Subcutaneous abdominal adipose tissue (tissue), 5 donors: ENCODE data around the gene EXOSC2.

Experiments
- H3K27ac ChIP-seq: one replicate; pipeline ENCODE4 v1.7.0; 2013; ENCODE audit warnings: low read depth, mild to moderate bottlenecking, inconsistent platforms, low read length, moderate library complexity
- H3K27me3 ChIP-seq, 5 donors: one replicate each; pipeline ENCODE4 v1.7.0; 2013; ENCODE audit warnings: low read length in 5 of 5, inconsistent platforms in 1 of 5; ENCODE audit not compliant: control insufficient read depth in 5 of 5, insufficient read depth in 4 of 5
- H3K36me3 ChIP-seq, 5 donors: one replicate each; pipeline ENCODE4 v1.7.0; 2013; ENCODE audit warnings: low read length in 5 of 5; ENCODE audit not compliant: control insufficient read depth in 5 of 5, insufficient read depth in 5 of 5
- H3K4me1 ChIP-seq, 5 donors: one replicate each; pipeline ENCODE4 v1.7.0; 2013; ENCODE audit warnings: low read length in 5 of 5, mild to moderate bottlenecking in 3 of 5, moderate library complexity in 1 of 5; ENCODE audit not compliant: control insufficient read depth in 5 of 5, insufficient read depth in 5 of 5
- H3K4me3 ChIP-seq, 5 donors: one replicate each; pipeline ENCODE4 v1.7.0; 2013; ENCODE audit warnings: low read length in 5 of 5, low read depth in 1 of 5
- H3K9ac ChIP-seq, 5 donors: one replicate each; pipeline ENCODE4 v1.7.0; 2013; ENCODE audit warnings: low read length in 5 of 5, mild to moderate bottlenecking in 4 of 5, moderate library complexity in 3 of 5
- H3K9me3 ChIP-seq, 5 donors: one replicate each; pipeline ENCODE4 v1.7.0; 2013; ENCODE audit warnings: low read length in 5 of 5; ENCODE audit not compliant: control insufficient read depth in 5 of 5
- donor health status: healthy.
- donor health status: healthy.
- donor health status: healthy.
- donor health status: healthy.
- donor health status: healthy.

Gene EXOSC2

DNA sequence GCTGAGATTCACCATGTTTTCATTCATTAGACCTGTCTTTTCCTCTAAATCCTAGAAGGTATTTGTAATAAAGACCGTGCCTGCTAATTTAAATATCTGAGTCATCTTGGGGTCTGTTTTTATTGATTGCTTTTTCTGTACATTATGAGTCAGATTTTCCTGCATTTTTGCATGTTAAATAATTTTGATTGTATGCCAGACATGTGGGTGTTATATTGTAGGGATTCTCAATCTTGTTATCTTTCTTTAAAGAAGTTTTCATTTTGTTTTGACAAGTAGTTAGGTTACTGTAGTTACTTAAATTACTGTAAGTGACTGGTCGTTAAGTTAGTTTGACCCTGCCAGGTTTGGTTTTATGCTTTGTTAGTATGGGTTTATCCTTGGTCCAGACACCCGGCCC, 35.1 kb downstream of the EXOSC2 start:
- Histone ChIP-seq H3K4me1 (peaks cover 0 to 14% (median 11%) of the 10 kb centered on the region in 5 donors), H3K9ac (no peak overlapping the region), H3K4me3 (no peak overlapping the region), H3K27ac (no peak overlapping the region), H3K36me3 (peaks cover 0 to 4% (median 0%) of the 10 kb centered on the region in 5 donors), H3K27me3 (no peaks in the 10 kb centered on the region), H3K9me3 (no peaks in the 10 kb centered on the region)

- Histone ChIP-seq H3K27ac (no peak overlapping the region), H3K9ac (no peak overlapping the region), H3K36me3 (peaks cover 0 to 4% (median 0%) of the 10 kb centered on the region in 5 donors), H3K4me3 (no peak overlapping the region), H3K9me3 (no peaks in the 10 kb centered on the region), H3K4me1 (peaks cover 0 to 15% (median 14%) of the 10 kb centered on the region in 5 donors), H3K27me3 (no peaks in the 10 kb centered on the region)
Observed at GRCh38 chr9:130729145-130729544, 35.6 kb downstream of the EXOSC2 start.

DNA sequence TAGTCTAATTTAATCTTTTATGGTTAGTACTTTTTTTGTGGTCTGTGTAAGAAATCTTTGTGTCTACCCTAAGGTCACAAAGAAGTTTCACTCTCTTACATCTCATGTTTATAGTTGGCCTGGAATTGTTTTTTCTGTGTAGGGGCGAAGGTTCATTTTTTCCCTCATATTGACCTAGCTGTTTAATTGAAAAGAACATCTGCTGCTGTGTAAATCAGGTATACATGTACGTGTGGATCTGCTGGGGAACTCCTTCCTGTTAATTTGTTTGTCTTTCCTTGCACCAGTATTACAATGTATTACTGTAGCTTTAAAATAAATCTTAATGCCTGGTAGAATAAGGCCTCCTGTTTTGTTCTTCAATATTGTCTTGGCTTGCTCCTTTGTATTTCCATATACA, 37.8 kb downstream of the EXOSC2 start:
- H3K4me1 ChIP-seq = peaks cover 0 to 15% (median 14%) of the 10 kb centered on the region in 5 donors
- no peaks in the 10 kb centered on the region for H3K27me3 ChIP-seq
- H3K27ac ChIP-seq = no peak overlapping the region
- H3K9me3 ChIP-seq = no peaks in the 10 kb centered on the region
- H3K4me3 ChIP-seq = no peak overlapping the region
- no peak overlapping the region for H3K9ac ChIP-seq
- peaks cover 0 to 4% (median 0%) of the 10 kb centered on the region in 5 donors for H3K36me3 ChIP-seq

DNA sequence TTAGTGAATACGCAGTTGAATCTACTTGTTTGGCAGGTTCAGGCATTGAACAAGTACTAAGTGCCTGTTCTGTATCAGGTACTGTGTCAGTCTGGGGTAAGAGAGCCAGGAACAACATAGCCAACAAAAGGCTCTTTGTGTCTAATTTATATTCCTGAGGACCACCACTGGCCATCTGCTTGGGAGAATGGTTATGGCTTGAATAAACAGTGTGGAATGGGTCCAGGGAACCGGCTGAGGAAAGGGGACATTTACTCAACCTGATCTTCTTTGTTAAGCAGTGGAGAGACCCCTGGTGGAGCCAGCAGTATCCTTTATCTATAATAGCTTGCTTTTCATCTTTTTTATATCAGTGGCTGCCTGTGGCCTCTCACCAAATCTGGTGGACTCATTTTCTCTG, 38.6 kb downstream of the EXOSC2 start:
- H3K4me1 ChIP-seq = peaks cover 0 to 15% (median 14%) of the 10 kb centered on the region in 5 donors
- H3K9ac ChIP-seq = no peak overlapping the region
- H3K36me3 ChIP-seq = peaks cover 0 to 4% (median 0%) of the 10 kb centered on the region in 5 donors
- peak overlapping the region; percentile 50 for H3K27ac ChIP-seq
- H3K4me3 ChIP-seq = no peak overlapping the region
- H3K27me3 ChIP-seq = no peaks in the 10 kb centered on the region
- no peaks in the 10 kb centered on the region for H3K9me3 ChIP-seq

DNA sequence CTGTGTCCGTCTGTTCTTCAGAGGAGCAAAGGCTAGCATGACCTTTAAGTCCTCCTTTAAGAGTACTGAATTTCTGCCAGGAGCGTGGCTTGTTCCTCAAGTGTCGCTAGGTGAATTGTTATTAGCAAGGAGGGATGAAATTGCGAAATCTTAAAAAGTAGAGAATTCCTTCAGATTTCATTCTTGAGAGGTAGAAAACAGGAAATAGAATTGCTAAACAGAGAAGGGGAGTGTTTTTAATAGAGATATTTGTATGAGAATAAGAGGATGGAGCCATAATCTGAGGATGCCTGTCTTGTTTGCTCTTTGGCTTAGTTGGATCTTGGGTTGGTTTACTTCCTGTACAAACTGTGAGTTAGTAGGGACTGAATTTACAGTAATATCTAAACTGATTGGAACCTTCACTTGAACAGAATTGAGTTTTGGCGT, 39.2 kb downstream of the EXOSC2 start:
- H3K4me1 ChIP-seq = peaks cover 0 to 15% (median 14%) of the 10 kb centered on the region in 5 donors
- no peak overlapping the region for H3K9ac ChIP-seq
- no peak overlapping the region for H3K4me3 ChIP-seq
- peak overlapping the region; percentile 50 for H3K27ac ChIP-seq
- H3K27me3 ChIP-seq = no peaks in the 10 kb centered on the region
- H3K9me3 ChIP-seq = no peaks in the 10 kb centered on the region
- H3K36me3 ChIP-seq = peaks cover 0 to 4% (median 0%) of the 10 kb centered on the region in 5 donors

- Histone ChIP-seq H3K27me3 (no peaks in the 10 kb centered on the region), H3K36me3 (no peaks in the 10 kb centered on the region), H3K27ac (no peak overlapping the region), H3K9ac (no peak overlapping the region), H3K9me3 (no peaks in the 10 kb centered on the region), H3K4me3 (no peak overlapping the region), H3K4me1 (peaks cover 0 to 15% (median 14%) of the 10 kb centered on the region in 5 donors)
Observed at GRCh38 chr9:130735566-130735965, 42.0 kb downstream of the EXOSC2 start.

DNA sequence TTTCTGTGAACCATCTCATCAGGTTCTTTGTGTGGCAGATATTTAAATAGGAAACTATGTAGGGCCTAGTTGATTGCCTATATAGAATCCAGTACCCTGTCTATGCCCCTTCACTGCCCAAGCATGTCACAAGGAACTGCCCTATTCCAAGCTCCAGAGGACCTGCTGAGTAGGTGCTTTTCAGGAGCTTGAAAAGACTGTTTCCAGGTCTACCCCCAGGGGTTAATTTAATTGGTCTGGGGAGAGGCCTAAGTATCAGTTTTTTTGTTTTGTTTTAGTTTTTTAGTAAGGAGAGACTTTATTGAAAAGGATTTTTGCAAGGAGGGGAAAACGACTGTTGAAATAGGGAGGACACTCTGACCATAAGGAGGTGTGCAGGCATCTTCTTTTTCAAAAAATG, 43.3 kb downstream of the EXOSC2 start:
- no peaks in the 10 kb centered on the region for H3K9me3 ChIP-seq
- H3K27me3 ChIP-seq = no peaks in the 10 kb centered on the region
- H3K9ac ChIP-seq = no peak overlapping the region
- H3K4me1 ChIP-seq = peaks cover 0 to 15% (median 14%) of the 10 kb centered on the region in 5 donors
- no peaks in the 10 kb centered on the region for H3K36me3 ChIP-seq
- no peak overlapping the region for H3K27ac ChIP-seq
- H3K4me3 ChIP-seq = no peak overlapping the region

GRCh38 chr9:130738281-130738680, 44.7 kb downstream of the EXOSC2 start:
- Histone ChIP-seq H3K9ac (no peak overlapping the region), H3K4me3 (no peak overlapping the region), H3K9me3 (no peaks in the 10 kb centered on the region), H3K27me3 (no peaks in the 10 kb centered on the region), H3K4me1 (peaks cover 0 to 7% (median 5%) of the 10 kb centered on the region in 5 donors), H3K27ac (no peak overlapping the region), H3K36me3 (no peaks in the 10 kb centered on the region)

GRCh38 chr9:130739081-130739480, 45.5 kb downstream of the EXOSC2 start:
- Histone ChIP-seq H3K9ac (no peak overlapping the region), H3K36me3 (no peaks in the 10 kb centered on the region), H3K27me3 (no peaks in the 10 kb centered on the region), H3K4me1 (peaks cover 0 to under 1% (median 0%) of the 10 kb centered on the region in 5 donors), H3K4me3 (no peak overlapping the region), H3K9me3 (no peaks in the 10 kb centered on the region), H3K27ac (no peak overlapping the region)

GRCh38 chr9:130740218-130741023, 46.8 kb downstream of the EXOSC2 start:
- Histone ChIP-seq H3K4me3 (no peak overlapping the region), H3K9ac (no peak overlapping the region), H3K36me3 (no peaks in the 10 kb centered on the region), H3K27me3 (no peaks in the 10 kb centered on the region), H3K27ac (no peak overlapping the region), H3K9me3 (no peaks in the 10 kb centered on the region), H3K4me1 (no peaks in the 10 kb centered on the region)
